Thyroid gland (tissue), 4 donors: ENCODE data around the gene OXNAD1. TPM values are rescaled to one million over a fixed set of nuclear protein-coding genes. Genes with fewer than 3 reads are reported as not detected.

Source experiments
- DNase-seq, 2 donors: peaks; one replicate each; pipeline ENCODE4 v3.0.0-alpha.2; 2019
- H3K27ac ChIP-seq, 3 donors: fragments of 200-600 bp; sonication (generic); 1 replicate in 2 of 3; 2 replicates in 1 of 3; pipeline ENCODE4 v1.5.1; 2016 to 2019; ENCODE audit warnings: mild to moderate bottlenecking in 1 of 3, moderate library complexity in 1 of 3
- H3K27me3 ChIP-seq: fragments of 200-600 bp; sonication (generic); one replicate; pipeline ENCODE4 v1.5.1; 2019
- H3K36me3 ChIP-seq, 2 donors: fragments of 200-600 bp; sonication (generic); one replicate each; pipeline ENCODE4 v1.5.1; 2016 to 2019
- H3K4me1 ChIP-seq, 2 donors: fragments of 200-600 bp; sonication (generic); one replicate each; pipeline ENCODE4 v1.5.1; 2017 to 2019
- H3K4me3 ChIP-seq, 3 donors: fragments of 200-600 bp; sonication (generic); replicated peaks in 1 of 3; 1 replicate in 2 of 3; 2 replicates in 1 of 3; pipeline ENCODE4 v1.5.1; 2016; ENCODE audit warnings: mild to moderate bottlenecking in 1 of 3
- H3K9me3 ChIP-seq: fragments of 200-600 bp; sonication (generic); one replicate; pipeline ENCODE4 v1.5.1; 2017
- CTCF ChIP-seq, 6 experiments: fragments of 200-600 bp in 3 of 6; fragments of 450-650 bp in 3 of 6; sonication (generic) in 3 of 6; IDR thresholded peaks; one replicate each; pipeline ENCODE4 v1.5.1; 2016 to 2019; ENCODE audit warnings: antibody characterized with exemption in 6 of 6, mild to moderate bottlenecking in 2 of 6, inconsistent platforms in 1 of 6, moderate library complexity in 1 of 6
- POLR2A ChIP-seq, 2 donors: fragments of 450-650 bp; IDR thresholded peaks; one replicate each; pipeline ENCODE4 v1.6.1; 2017; ENCODE audit warnings: antibody characterized with exemption in 2 of 2, mild to moderate bottlenecking in 2 of 2, moderate library complexity in 1 of 2
- WGBS, 2 donors: methylation state at CpG; one replicate each; pipeline ENCODE4 v1.1.5; 2017; 5-methylcytosine and 5-hydroxymethylcytosine counted together
- intact Hi-C: fragments of 100-400 bp; cut with DNase I; formaldehyde crosslinking; loops from one replicate; pipeline ENCODE4 v1.15.1; 2023
- total RNA-seq, 4 donors: library from RNA; depleted of rRNA; stranded (reverse); fragments of >200 nt; gene quantifications; one replicate each; pipeline ENCODE4 v1.2.3, GENCODE V29; 2016

OXNAD1 gene
- total RNA-seq, 4 donors from 2014 or later: 22.3 to 34.0 (median 27.4) TPM

GRCh38 chr3:16234281-16234680 is 30.7 kb upstream of the OXNAD1 start:
- DNase-seq: no peak
- TF ChIP-seq POLR2A (IDR thresholded peaks at IDR 0.05) (no peak), CTCF (IDR thresholded peaks at IDR 0.05) (no peak)
- no peaks in the 10 kb centered on the region for H3K4me1 ChIP-seq
- no peaks in the 10 kb centered on the region for H3K9me3 ChIP-seq
- WGBS, 2 donors: 97 to 99% methylated on average over 2 of the region's 2 CpGs
- no peaks in the 10 kb centered on the region for H3K36me3 ChIP-seq
- intact Hi-C loops: no loop called here
- no peak overlapping the region for H3K27ac ChIP-seq
- no peaks in the 10 kb centered on the region for H3K27me3 ChIP-seq
- no peak overlapping the region for H3K4me3 ChIP-seq

GRCh38 chr3:16236030-16236639 is 28.9 kb upstream of the OXNAD1 start:
- no peak overlapping the region for H3K27ac ChIP-seq
- no peaks in the 10 kb centered on the region for H3K4me1 ChIP-seq
- no peak for DNase-seq
- no peak for TF ChIP-seq POLR2A (IDR thresholded peaks at IDR 0.05)
- H3K4me3 ChIP-seq: no peak overlapping the region
- no peaks in the 10 kb centered on the region for H3K36me3 ChIP-seq
- H3K9me3 ChIP-seq: no peaks in the 10 kb centered on the region
- 84 to 93% methylated on average over 4 of the region's 4 CpGs for WGBS, 2 donors
- H3K27me3 ChIP-seq: no peaks in the 10 kb centered on the region
- intact Hi-C loops: no loop called here

GRCh38 chr3:16236856-16237393 is 28.1 kb upstream of the OXNAD1 start:
- no peak for DNase-seq
- intact Hi-C loops: no loop called here
- WGBS, 2 donors: 77 to 93% methylated on average over 3 of the region's 3 CpGs
- H3K27ac ChIP-seq: no peak overlapping the region
- H3K27me3 ChIP-seq: no peaks in the 10 kb centered on the region
- no peak for TF ChIP-seq CTCF (IDR thresholded peaks at IDR 0.05)
- no peak for TF ChIP-seq POLR2A (IDR thresholded peaks at IDR 0.05)
- no peaks in the 10 kb centered on the region for H3K9me3 ChIP-seq
- no peaks in the 10 kb centered on the region for H3K36me3 ChIP-seq
- H3K4me1 ChIP-seq: no peaks in the 10 kb centered on the region
- no peak overlapping the region for H3K4me3 ChIP-seq

- Histone ChIP-seq H3K4me3 (no peak overlapping the region), H3K27ac (peak overlapping the region in 1 of 3 donors; percentile 28), H3K9me3 (no peaks in the 10 kb centered on the region), H3K36me3 (no peaks in the 10 kb centered on the region), H3K27me3 (no peaks in the 10 kb centered on the region), H3K4me1 (peaks cover 0 to 1% of the 10 kb centered on the region in 2 donors)
- WGBS, 2 donors: 67 to 76% methylated on average over 3 of the region's 3 CpGs
- intact Hi-C loops: no loop called here
- TF ChIP-seq CTCF (IDR thresholded peaks at IDR 0.05): no peak
- DNase-seq: no peak
Observed at GRCh38 chr3:16239086-16239770, 25.8 kb upstream of the OXNAD1 start.

- DNase-seq: no peak
- Histone ChIP-seq H3K9me3 (no peaks in the 10 kb centered on the region), H3K27me3 (no peaks in the 10 kb centered on the region), H3K27ac (peak overlapping the region in 1 of 3 donors; percentile 28), H3K4me3 (no peak overlapping the region), H3K36me3 (no peaks in the 10 kb centered on the region), H3K4me1 (peaks cover 0 to 6% of the 10 kb centered on the region in 2 donors)
- 84 to 87% methylated on average over 4 of the region's 4 CpGs for WGBS, 2 donors
- TF ChIP-seq CTCF (IDR thresholded peaks at IDR 0.05) (no peak), POLR2A (IDR thresholded peaks at IDR 0.05) (no peak)
- intact Hi-C loops: loop anchor here (10.0 kb wide), 1 partner anchor 605 kb away; no protein-coding TSS in a partner anchor
Observed at GRCh38 chr3:16239780-16240179, 25.2 kb upstream of the OXNAD1 start.
